ENCODE data around the gene FRAT1.

DNA sequence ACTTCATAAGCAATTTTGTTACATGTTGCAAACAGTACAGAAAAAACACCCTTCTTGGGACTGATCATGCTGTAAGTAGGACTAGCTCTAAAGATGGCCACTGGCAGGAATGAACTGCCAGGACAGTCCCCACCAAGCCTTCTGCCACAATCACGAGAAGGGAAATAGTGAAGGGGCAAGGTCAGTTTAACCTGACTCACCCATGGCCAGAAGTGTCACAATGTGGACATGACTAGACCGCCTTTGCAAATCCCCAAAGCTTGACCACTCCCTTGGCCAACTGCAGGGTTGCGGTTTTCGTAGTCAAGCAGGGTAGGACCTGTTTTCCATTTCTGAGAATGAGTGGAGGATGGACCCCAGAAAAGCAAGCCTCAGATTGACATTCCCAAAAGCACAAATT lies 34.9 kb downstream of the FRAT1 start:
- TF ChIP-seq, protein P1, sequence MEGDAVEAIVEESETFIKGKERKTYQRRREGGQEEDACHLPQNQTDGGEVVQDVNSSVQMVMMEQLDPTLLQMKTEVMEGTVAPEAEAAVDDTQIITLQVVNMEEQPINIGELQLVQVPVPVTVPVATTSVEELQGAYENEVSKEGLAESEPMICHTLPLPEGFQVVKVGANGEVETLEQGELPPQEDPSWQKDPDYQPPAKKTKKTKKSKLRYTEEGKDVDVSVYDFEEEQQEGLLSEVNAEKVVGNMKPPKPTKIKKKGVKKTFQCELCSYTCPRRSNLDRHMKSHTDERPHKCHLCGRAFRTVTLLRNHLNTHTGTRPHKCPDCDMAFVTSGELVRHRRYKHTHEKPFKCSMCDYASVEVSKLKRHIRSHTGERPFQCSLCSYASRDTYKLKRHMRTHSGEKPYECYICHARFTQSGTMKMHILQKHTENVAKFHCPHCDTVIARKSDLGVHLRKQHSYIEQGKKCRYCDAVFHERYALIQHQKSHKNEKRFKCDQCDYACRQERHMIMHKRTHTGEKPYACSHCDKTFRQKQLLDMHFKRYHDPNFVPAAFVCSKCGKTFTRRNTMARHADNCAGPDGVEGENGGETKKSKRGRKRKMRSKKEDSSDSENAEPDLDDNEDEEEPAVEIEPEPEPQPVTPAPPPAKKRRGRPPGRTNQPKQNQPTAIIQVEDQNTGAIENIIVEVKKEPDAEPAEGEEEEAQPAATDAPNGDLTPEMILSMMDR (IDR thresholded peaks at IDR 0.05): no peak
- TF ChIP-seq ZFX (IDR thresholded peaks at IDR 0.05; ENCODE audit: borderline replicate concordance): no peak
